Thyroid gland (tissue), 4 donors: Measurements from ENCODE around the gene TLDC2.

Experiments used
- POLR2A ChIP-seq, 2 donors: fragments of 450-650 bp; IDR thresholded peaks; one replicate each; pipeline ENCODE4 v1.6.1; 2017; ENCODE audit warnings: antibody characterized with exemption in 2 of 2, mild to moderate bottlenecking in 2 of 2, moderate library complexity in 1 of 2
- TF ChIP-seq, protein P1 (sequence below), 6 experiments: fragments of 200-600 bp in 3 of 6; fragments of 450-650 bp in 3 of 6; sonication (generic) in 3 of 6; IDR thresholded peaks; one replicate each; pipeline ENCODE4 v1.5.1; 2016 to 2019; ENCODE audit warnings: antibody characterized with exemption in 6 of 6, mild to moderate bottlenecking in 2 of 6, inconsistent platforms in 1 of 6, moderate library complexity in 1 of 6

DNA sequence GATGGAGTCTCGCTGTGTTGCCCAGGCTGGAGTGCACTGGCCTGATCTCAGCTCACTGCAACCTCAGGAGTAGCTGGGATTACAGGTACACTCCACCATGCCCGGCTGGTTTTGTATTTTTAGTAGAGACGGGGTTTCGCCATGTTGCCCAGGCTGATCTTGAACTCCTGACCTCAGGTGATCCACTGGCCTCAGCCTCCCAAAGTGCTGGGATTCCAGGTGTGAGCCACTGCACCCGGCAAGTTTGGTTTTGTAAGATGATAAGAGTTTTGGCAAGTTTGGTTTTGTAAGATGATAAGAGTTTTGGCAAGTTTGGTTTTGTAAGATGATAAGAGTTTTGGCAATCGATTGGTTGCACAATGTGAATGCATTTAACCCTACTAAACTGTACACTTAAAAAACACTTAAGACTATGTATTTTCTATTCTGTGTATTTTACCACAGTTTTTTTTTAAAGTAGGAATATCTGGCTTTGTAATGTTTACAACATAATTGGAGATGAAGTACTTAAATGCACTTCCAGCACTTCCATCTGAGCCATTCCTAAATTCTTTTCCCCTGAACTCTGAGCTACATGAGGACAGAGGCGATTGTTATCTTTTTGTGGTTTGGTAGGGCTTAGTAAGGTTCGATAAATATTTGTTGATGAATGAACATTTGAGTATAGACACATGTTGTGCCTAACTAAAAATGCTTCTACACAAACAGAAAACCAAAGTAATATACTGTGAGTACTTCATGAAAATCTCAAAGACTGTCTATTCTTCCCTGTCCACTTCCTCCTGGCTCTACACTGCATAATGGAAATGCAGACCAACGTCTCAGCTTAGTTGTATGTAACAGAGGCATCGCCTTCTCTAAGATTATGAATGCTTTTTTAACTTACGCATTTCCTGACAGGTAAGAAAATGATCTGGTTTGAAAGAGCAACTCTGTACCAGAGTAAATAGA, 56.8 kb downstream of the TLDC2 start:
- TF ChIP-seq, protein P1, sequence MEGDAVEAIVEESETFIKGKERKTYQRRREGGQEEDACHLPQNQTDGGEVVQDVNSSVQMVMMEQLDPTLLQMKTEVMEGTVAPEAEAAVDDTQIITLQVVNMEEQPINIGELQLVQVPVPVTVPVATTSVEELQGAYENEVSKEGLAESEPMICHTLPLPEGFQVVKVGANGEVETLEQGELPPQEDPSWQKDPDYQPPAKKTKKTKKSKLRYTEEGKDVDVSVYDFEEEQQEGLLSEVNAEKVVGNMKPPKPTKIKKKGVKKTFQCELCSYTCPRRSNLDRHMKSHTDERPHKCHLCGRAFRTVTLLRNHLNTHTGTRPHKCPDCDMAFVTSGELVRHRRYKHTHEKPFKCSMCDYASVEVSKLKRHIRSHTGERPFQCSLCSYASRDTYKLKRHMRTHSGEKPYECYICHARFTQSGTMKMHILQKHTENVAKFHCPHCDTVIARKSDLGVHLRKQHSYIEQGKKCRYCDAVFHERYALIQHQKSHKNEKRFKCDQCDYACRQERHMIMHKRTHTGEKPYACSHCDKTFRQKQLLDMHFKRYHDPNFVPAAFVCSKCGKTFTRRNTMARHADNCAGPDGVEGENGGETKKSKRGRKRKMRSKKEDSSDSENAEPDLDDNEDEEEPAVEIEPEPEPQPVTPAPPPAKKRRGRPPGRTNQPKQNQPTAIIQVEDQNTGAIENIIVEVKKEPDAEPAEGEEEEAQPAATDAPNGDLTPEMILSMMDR (IDR thresholded peaks at IDR 0.05), result no peak
- no peak for TF ChIP-seq POLR2A (IDR thresholded peaks at IDR 0.05)
